Activated T-cell treated with anti-CD3 and anti-CD28 coated beads, Interleukin-2, amount 50 U/mL, for 4 hours (primary cell): Measurements from ENCODE around the gene CC2D2B. TPM values are rescaled to one million over a fixed set of nuclear protein-coding genes. Genes with fewer than 3 reads are reported as not detected.
A peak's percentile ranks its signal among the peaks of the same experiment; 100 is the strongest.
"Not testable (repeated sequence)": the region's sequence is repeated elsewhere in the genome, so short reads cannot be mapped to it uniquely, and the experiment has no call there.

Source experiments
- ATAC-seq, 2 donors: fragments of 200-7000 bp; cut with Tn5 transposase; one replicate each; pipeline ENCODE4 v1.10.0; 2021
- DNase-seq: peaks from one replicate; pipeline ENCODE4 v3.0.0-alpha.2; 2020
- H3K27me3 Mint-ChIP-seq: one replicate; pipeline ENCODE4 v1.8.0; 2021; ENCODE audit warnings: low read depth, mixed read lengths
- H3K36me3 Mint-ChIP-seq: one replicate; pipeline ENCODE4 v1.8.0; 2022; ENCODE audit warnings: mixed read lengths; ENCODE audit not compliant: insufficient read depth
- H3K4me1 Mint-ChIP-seq: one replicate; pipeline ENCODE4 v1.8.0; 2021; ENCODE audit warnings: low read depth, mixed read lengths
- H3K4me3 Mint-ChIP-seq: one replicate; pipeline ENCODE4 v1.8.0; 2021; ENCODE audit warnings: mild to moderate bottlenecking, moderate library complexity, mixed read lengths
- H3K9me3 Mint-ChIP-seq: one replicate; pipeline ENCODE4 v1.8.0; 2021; ENCODE audit warnings: mixed read lengths
- total RNA-seq, 3 donors: library from RNA; stranded (reverse); gene quantifications; one replicate each; pipeline ENCODE4 v1.2.1, GENCODE V29; 2021

CC2D2B gene
- not detected for total RNA-seq

GRCh38 chr10:95907456-95908253 lies at the start of gene CC2D2B:
Gene CC2D2B, plus strand, starts transcription at chr10:95907975. Its CDS starts 3,349 bp downstream, at chr10:95911324.
- Mint-ChIP-seq H3K9me3 (no peaks in the 10 kb centered on the region), H3K27me3 (no peaks in the 10 kb centered on the region), H3K4me1 (peaks cover 12% of the 10 kb centered on the region), H3K36me3 (no peaks in the 10 kb centered on the region), H3K4me3 (peak within 1 kb of the TSS; percentile 91)
- ATAC-seq (peak; percentile 95 to 96), DNase-seq (peak; percentile 48)

- ATAC-seq (no peak), DNase-seq (no peak)
- no peak overlapping the region for H3K4me3 Mint-ChIP-seq
- H3K36me3 Mint-ChIP-seq: peaks cover 8% of the 10 kb centered on the region
- peaks cover 5% of the 10 kb centered on the region for H3K9me3 Mint-ChIP-seq
- H3K4me1 Mint-ChIP-seq: peaks cover 8% of the 10 kb centered on the region
- peaks cover 10% of the 10 kb centered on the region for H3K27me3 Mint-ChIP-seq
These were observed 47.4 kb upstream of the CC2D2B start for GRCh38 chr10:95860166-95860940.

GRCh38 chr10:95861386-95861785 lies 46.4 kb upstream of the CC2D2B start:
- peaks cover 4% of the 10 kb centered on the region for H3K27me3 Mint-ChIP-seq
- no peak overlapping the region for H3K4me3 Mint-ChIP-seq
- DNase-seq (no peak), ATAC-seq (no peak)
- H3K4me1 Mint-ChIP-seq: peaks cover 8% of the 10 kb centered on the region
- no peaks in the 10 kb centered on the region for H3K9me3 Mint-ChIP-seq
- peaks cover 2% of the 10 kb centered on the region for H3K36me3 Mint-ChIP-seq

GRCh38 chr10:95864906-95865813 lies 42.6 kb upstream of the CC2D2B start:
- Mint-ChIP-seq H3K9me3 (no peaks in the 10 kb centered on the region), H3K4me1 (peaks cover 11% of the 10 kb centered on the region), H3K27me3 (no peaks in the 10 kb centered on the region), H3K4me3 (no peak overlapping the region), H3K36me3 (peaks cover 5% of the 10 kb centered on the region)
- ATAC-seq: peak; percentile 74 to 86
- DNase-seq: peak; percentile 8

- no peaks in the 10 kb centered on the region for H3K9me3 Mint-ChIP-seq
- H3K27me3 Mint-ChIP-seq: no peaks in the 10 kb centered on the region
- no peak for ATAC-seq
- no peak for DNase-seq
- no peak overlapping the region for H3K4me3 Mint-ChIP-seq
- H3K4me1 Mint-ChIP-seq: peaks cover 11% of the 10 kb centered on the region
- peaks cover 11% of the 10 kb centered on the region for H3K36me3 Mint-ChIP-seq
These were observed 41.8 kb upstream of the CC2D2B start for GRCh38 chr10:95865814-95866466.

- Mint-ChIP-seq H3K9me3 (no peaks in the 10 kb centered on the region), H3K4me1 (peaks cover 11% of the 10 kb centered on the region), H3K4me3 (no peak overlapping the region), H3K27me3 (no peaks in the 10 kb centered on the region), H3K36me3 (peaks cover 12% of the 10 kb centered on the region)
- ATAC-seq (no peak), DNase-seq (no peak)
These were observed 41.3 kb upstream of the CC2D2B start for GRCh38 chr10:95866467-95866842.

GRCh38 chr10:95867866-95868265 lies 39.9 kb upstream of the CC2D2B start:
- Mint-ChIP-seq H3K9me3 (no peaks in the 10 kb centered on the region), H3K4me3 (no peak overlapping the region), H3K27me3 (no peaks in the 10 kb centered on the region), H3K4me1 (peaks cover 11% of the 10 kb centered on the region), H3K36me3 (peaks cover 14% of the 10 kb centered on the region)
- DNase-seq: no peak
- ATAC-seq: no peak

GRCh38 chr10:95872158-95872711 lies 35.5 kb upstream of the CC2D2B start:
- peaks cover 47% of the 10 kb centered on the region for H3K36me3 Mint-ChIP-seq
- no peak for ATAC-seq
- H3K4me3 Mint-ChIP-seq: no peak overlapping the region
- H3K27me3 Mint-ChIP-seq: no peaks in the 10 kb centered on the region
- peaks cover 4% of the 10 kb centered on the region for H3K9me3 Mint-ChIP-seq
- no peak for DNase-seq
- H3K4me1 Mint-ChIP-seq: peaks cover 3% of the 10 kb centered on the region

GRCh38 chr10:95873139-95873538 lies 34.6 kb upstream of the CC2D2B start:
- ATAC-seq: no peak
- Mint-ChIP-seq H3K4me3 (no peak overlapping the region), H3K36me3 (peaks cover 50% of the 10 kb centered on the region), H3K27me3 (no peaks in the 10 kb centered on the region), H3K9me3 (peaks cover 4% of the 10 kb centered on the region), H3K4me1 (no peaks in the 10 kb centered on the region)
- no peak for DNase-seq

GRCh38 chr10:95873651-95874050 lies 34.1 kb upstream of the CC2D2B start:
- Mint-ChIP-seq H3K27me3 (no peaks in the 10 kb centered on the region), H3K4me3 (no peak overlapping the region), H3K36me3 (peaks cover 47% of the 10 kb centered on the region), H3K9me3 (peaks cover 4% of the 10 kb centered on the region), H3K4me1 (no peaks in the 10 kb centered on the region)
- no peak for DNase-seq
- ATAC-seq: no peak

GRCh38 chr10:95874783-95875182 lies 33.0 kb upstream of the CC2D2B start:
- H3K4me1 Mint-ChIP-seq, H3K27me3 Mint-ChIP-seq, DNase-seq, H3K4me3 Mint-ChIP-seq, ATAC-seq, H3K9me3 Mint-ChIP-seq: not testable (repeated sequence)
- peaks cover 48% of the 10 kb centered on the region for H3K36me3 Mint-ChIP-seq

- H3K27me3 Mint-ChIP-seq: no peaks in the 10 kb centered on the region
- ATAC-seq (no peak), DNase-seq (no peak)
- peaks cover 4% of the 10 kb centered on the region for H3K9me3 Mint-ChIP-seq
- H3K4me1 Mint-ChIP-seq: no peaks in the 10 kb centered on the region
- H3K4me3 Mint-ChIP-seq: no peak overlapping the region
- H3K36me3 Mint-ChIP-seq: peaks cover 44% of the 10 kb centered on the region
These were observed 31.0 kb upstream of the CC2D2B start for GRCh38 chr10:95876756-95877155.

- ATAC-seq (no peak), DNase-seq (no peak)
- Mint-ChIP-seq H3K27me3 (no peaks in the 10 kb centered on the region), H3K9me3 (peaks cover 4% of the 10 kb centered on the region), H3K4me3 (no peak overlapping the region), H3K36me3 (peaks cover 40% of the 10 kb centered on the region), H3K4me1 (no peaks in the 10 kb centered on the region)
These were observed 29.9 kb upstream of the CC2D2B start for GRCh38 chr10:95877881-95878280.
